Fibroblast of mammary gland (primary cell): Measurements from ENCODE around the gene CD8B.
A peak's percentile ranks its signal among the peaks of the same experiment; 100 is the strongest.

Experiments used
- DNase-seq: peaks from one replicate; pipeline ENCODE4 v3.0.0-alpha.2; 2010; ENCODE audit warnings: low read depth
- H3K4me3 ChIP-seq: 2 replicates; pipeline ENCODE4 v1.5.1; 2011; ENCODE audit warnings: low read depth, mild to moderate bottlenecking, low read length, moderate library complexity; ENCODE audit not compliant: control insufficient read depth
- TF ChIP-seq, protein P1 (sequence below): conservative IDR thresholded peaks from 2 replicates; pipeline ENCODE4 v1.5.1; 2011; ENCODE audit warnings: low read depth, low read length, inconsistent platforms; ENCODE audit not compliant: control insufficient read depth, insufficient read depth

The CD8B gene

DNA sequence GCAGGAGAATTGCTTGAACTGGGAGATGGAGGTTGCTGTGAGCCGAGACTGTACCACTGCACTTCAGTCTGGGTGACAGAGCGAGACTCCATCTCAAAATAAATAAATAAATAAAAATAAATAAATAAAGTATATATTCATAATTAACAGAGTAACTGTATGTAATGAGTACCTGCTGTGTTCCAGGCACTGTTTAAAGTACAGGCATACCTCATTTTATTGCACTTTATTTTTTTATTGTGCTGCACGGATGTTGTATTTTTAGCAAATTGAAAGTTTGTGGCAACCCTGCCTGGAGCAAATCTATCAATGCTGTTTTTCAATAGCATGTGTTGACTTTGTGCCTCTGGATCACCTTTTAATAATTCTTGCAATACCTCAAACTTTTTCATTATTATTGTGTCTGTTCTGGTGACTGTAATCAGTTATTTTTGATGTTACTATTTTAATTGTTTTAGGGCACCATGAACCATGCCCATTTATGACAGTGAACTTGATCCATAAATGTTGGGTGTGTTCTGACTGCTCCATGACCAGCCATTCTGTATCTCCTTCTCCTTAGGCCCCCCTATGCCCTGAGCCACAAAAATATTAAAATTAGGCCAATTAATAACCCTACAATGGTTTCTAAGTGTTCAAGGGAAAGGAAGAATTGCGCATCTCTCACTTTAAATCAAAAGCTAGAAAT, 43.4 kb downstream of the CD8B start:
- no peak for DNase-seq
- H3K4me3 ChIP-seq: no peak overlapping the region
- TF ChIP-seq, protein P1, sequence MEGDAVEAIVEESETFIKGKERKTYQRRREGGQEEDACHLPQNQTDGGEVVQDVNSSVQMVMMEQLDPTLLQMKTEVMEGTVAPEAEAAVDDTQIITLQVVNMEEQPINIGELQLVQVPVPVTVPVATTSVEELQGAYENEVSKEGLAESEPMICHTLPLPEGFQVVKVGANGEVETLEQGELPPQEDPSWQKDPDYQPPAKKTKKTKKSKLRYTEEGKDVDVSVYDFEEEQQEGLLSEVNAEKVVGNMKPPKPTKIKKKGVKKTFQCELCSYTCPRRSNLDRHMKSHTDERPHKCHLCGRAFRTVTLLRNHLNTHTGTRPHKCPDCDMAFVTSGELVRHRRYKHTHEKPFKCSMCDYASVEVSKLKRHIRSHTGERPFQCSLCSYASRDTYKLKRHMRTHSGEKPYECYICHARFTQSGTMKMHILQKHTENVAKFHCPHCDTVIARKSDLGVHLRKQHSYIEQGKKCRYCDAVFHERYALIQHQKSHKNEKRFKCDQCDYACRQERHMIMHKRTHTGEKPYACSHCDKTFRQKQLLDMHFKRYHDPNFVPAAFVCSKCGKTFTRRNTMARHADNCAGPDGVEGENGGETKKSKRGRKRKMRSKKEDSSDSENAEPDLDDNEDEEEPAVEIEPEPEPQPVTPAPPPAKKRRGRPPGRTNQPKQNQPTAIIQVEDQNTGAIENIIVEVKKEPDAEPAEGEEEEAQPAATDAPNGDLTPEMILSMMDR: no peak

DNA sequence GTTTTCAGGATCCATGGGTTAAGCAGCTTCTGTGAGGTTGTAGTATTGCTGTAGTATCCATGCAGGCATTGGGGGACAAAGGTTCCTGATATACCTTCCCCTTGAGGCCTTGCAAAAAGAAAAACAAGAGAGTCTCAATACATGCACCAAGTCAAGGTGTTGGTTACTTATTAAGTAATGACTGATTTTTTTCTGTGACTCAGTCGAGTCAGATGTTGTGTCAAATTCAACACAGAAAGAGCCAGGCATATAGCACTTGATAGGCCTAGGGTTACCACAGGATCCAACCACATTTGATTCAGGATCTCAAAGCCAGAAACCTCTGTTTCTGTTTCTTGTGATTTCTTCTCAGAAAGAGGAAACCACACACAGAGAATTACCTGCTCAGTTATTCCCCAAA, 46.1 kb downstream of the CD8B start:
- TF ChIP-seq, protein P1: no peak
- DNase-seq: no peak
- no peak overlapping the region for H3K4me3 ChIP-seq

DNA sequence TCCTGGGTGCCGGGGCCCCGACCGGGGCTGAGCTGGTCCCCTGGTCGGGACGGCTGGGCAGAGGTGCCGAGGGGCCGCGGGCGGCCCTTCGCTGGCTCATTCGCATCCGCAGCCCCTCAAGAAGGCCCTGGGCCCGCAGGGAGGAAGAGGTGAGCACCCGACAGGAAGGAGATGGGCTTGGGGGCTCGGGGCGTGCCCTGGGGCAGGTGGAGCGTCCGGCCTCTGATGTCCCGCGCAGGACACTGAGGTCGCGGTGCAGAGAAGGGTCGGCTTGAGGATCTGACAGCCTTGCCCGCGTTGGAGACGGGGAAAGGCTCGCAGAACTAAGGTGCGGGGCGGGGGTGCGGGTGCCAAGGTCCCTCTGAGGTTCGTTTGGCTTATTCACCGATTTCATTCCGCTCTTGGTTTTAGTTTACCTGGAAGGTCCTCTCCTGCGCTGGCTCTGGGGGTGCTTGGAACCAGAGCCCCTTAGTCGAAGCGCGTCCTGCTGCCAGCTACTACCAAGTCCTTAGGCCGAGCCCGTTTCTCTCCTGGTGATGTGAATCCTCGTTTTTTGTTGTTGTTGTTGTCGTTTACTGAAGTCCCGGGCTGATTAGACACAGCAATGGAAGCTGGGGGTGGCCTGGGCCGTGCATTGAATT, 52.1 kb downstream of the CD8B start:
- TF ChIP-seq, protein P1: no peak
- no peak overlapping the region for H3K4me3 ChIP-seq
- no peak for DNase-seq

DNA sequence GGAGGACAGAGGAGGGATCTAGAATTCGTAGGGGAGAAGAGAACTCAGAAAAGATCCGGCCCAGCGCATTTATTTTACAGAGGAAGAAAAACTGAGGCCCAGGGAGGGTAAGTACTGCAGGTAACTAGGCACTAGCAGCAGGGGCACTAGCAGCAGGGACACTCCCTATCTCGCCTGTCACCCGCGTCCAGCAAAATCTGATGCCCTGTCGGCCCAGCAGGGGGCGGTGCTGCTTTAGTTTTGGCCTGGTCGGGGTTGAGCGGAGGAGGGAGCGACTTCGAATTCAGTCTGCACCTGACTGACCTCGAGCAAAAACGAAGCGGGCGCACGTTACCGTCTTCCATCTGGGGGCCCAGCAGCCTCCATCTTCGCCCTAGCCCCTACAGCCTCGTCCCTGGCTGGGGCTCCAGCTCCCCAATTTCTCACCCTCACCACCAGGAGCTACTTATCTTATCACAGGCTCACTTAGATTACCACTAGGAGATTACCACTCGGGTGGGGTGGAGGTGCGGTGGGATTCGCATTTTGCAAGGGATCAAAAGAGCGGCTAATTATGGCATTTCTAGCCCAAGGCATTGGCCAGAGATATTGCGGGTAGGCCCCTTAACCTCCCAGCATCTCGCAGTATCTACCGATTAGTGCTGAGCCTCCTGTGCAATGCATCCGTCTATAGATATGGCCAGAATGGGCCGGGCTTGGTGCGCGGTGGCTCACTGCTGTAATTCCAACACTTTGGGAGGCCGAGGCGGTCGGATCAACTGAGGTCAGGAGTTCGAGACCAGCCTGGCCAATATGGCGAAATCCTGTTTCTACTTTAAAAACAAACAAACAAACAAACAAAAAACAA, 53.1 kb downstream of the CD8B start:
- TF ChIP-seq, protein P1: peak; percentile 83
- DNase-seq: peak; percentile 72

DNA sequence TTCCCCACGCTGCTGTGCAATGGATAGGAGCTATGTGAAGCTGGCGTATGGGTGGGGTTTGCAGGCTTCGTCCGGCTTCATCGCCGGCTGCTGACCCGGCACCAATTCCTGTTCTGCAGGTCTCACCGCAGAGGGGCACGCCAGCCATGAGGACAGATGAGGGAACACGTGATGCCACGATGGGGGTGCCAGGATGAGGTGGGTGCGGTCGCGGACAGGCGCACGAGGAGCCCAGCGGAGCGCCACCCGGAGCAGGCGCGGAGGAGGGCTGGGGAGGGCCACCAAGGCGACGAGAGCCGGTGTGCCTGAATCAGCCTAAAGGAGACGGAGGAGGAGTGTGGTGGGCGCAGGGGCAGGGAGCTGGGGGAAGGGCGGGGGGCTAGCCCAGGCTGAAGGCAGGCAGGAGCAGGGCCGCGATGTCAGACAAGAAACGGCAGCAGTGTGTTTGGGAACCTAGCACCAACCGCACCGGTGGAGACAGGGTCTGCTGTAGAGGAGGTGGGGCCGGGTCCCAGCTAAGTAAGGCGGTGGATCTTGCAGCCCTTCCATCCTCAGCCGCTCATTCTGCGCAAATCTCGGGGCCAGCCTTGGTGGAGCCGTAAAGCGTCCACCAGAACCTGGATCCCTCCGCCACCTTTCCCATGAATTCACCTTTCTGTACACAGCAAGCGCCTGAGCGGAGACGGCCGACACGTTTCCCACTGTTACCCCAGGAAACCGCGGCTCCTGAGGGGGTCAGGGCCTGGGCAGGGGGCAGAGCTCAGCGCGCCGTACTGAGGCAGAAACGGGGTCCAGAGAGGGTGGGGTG, 54.0 kb downstream of the CD8B start:
- TF ChIP-seq, protein P1: no peak
- DNase-seq: peak; percentile 9
- peak overlapping the region; percentile 39 for H3K4me3 ChIP-seq

More for the DNA sequence above, 53.1 kb downstream of the CD8B start:
- H3K4me3 ChIP-seq: peak overlapping the region; percentile 39

DNA sequence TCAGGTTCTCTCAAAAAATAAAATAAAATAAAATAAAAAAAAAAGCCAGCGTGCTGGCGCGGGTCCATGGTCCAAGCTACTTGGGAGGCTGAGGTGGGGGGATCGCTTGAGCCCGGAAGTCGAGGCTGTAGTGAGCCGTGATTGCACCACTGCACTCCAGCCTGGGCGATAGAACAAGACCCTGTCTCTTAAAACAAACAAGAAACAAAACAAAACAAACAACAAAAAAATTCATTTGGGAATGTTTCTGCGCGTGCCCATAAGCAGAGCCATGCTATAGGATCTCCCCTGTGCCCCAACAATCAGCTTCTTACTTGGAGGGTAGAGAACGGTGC, 54.6 kb downstream of the CD8B start:
- TF ChIP-seq, protein P1: no peak
- peak overlapping the region; percentile 39 for H3K4me3 ChIP-seq
- no peak for DNase-seq
